NCI-H2227 treated with DMSO at 0.1 percent for 48 hours (cell line): Measurements from ENCODE around the gene HLA-DOB.
"Not testable (repeated sequence)": the region's sequence is repeated elsewhere in the genome, so short reads cannot be mapped to it uniquely, and the experiment has no call there.

Source experiments
- DNase-seq: peaks from one replicate; lab custom pipeline; 2025; lab: John Stamatoyannopoulos, UW

The HLA-DOB gene

GRCh38 chr6:32807020-32807580 lies 9.7 kb downstream of the HLA-DOB start:
- DNase-seq, result no peak

- DNase-seq, result not testable (repeated sequence)
Observed at GRCh38 chr6:32805404-32805803, 11.4 kb downstream of the HLA-DOB start.

- DNase-seq, result no peak
Observed at GRCh38 chr6:32803416-32803815, 13.4 kb downstream of the HLA-DOB start.

- DNase-seq, result no peak
Observed at GRCh38 chr6:32799740-32800139, 17.1 kb downstream of the HLA-DOB start.

- DNase-seq, result no peak
Observed at GRCh38 chr6:32799168-32799567, 17.6 kb downstream of the HLA-DOB start.

GRCh38 chr6:32796848-32797776 lies 19.7 kb downstream of the HLA-DOB start:
- peak; percentile 29 for DNase-seq

- DNase-seq, result no peak
Observed at GRCh38 chr6:32794510-32794909, 22.3 kb downstream of the HLA-DOB start.

GRCh38 chr6:32792901-32793435 lies 23.8 kb downstream of the HLA-DOB start:
- DNase-seq, result no peak

GRCh38 chr6:32790306-32790705 lies 26.5 kb downstream of the HLA-DOB start:
- DNase-seq, result no peak

- peak; percentile 53 for DNase-seq
Observed at GRCh38 chr6:32785781-32786533, 30.8 kb downstream of the HLA-DOB start.

GRCh38 chr6:32782923-32783322 lies 33.9 kb downstream of the HLA-DOB start:
- not testable (repeated sequence) for DNase-seq

GRCh38 chr6:32779036-32779435 lies 37.8 kb downstream of the HLA-DOB start:
- no peak for DNase-seq

- no peak for DNase-seq
Observed at GRCh38 chr6:32775071-32775470, 41.7 kb downstream of the HLA-DOB start.

- DNase-seq, result no peak
Observed at GRCh38 chr6:32774426-32774825, 42.4 kb downstream of the HLA-DOB start.

GRCh38 chr6:32772656-32773055 lies 44.1 kb downstream of the HLA-DOB start:
- no peak for DNase-seq

- no peak for DNase-seq
Observed at GRCh38 chr6:32764048-32764447, 52.8 kb downstream of the HLA-DOB start.

GRCh38 chr6:32763421-32763820 lies 53.4 kb downstream of the HLA-DOB start, which contains the start of gene HLA-DQB2:
Gene HLA-DQB2 (minus strand): TSS chr6:32763532. CDS start chr6:32763470, 62 bp downstream.
- no peak for DNase-seq
